T-cell (primary cell): ENCODE data around the gene MUC4. TPM values are rescaled to one million over a fixed set of nuclear protein-coding genes. Genes with fewer than 3 reads are reported as not detected.
A peak's percentile ranks its signal among the peaks of the same experiment; 100 is the strongest.
"Not testable (repeated sequence)": the region's sequence is repeated elsewhere in the genome, so short reads cannot be mapped to it uniquely, and the experiment has no call there.

Source experiments
- ATAC-seq, 4 experiments: fragments of 200-7000 bp in 3 of 4; fragments of 150-1000 bp in 1 of 4; cut with Tn5 transposase; replicated peaks in 1 of 4; 1 replicate in 3 of 4; 2 replicates in 1 of 4; pipeline ENCODE4 v1.10.0; 2021; ENCODE audit warnings: moderate library complexity in 3 of 4, mild to moderate bottlenecking in 2 of 4, moderate number of reproducible peaks in 1 of 4
- CTCF ChIA-PET, 2 donors: fragments of 300-600 bp; sonication (Branson Sonifier 250); formaldehyde crosslinking; loops; one replicate each; lab custom pipeline; 2022; ENCODE audit warnings: antibody characterized with exemption in 2 of 2; lab: Charles Lee
- POLR2A ChIA-PET, 2 donors: fragments of 300-600 bp; sonication (Branson Sonifier 250); formaldehyde crosslinking; loops; one replicate each; lab custom pipeline; 2022; ENCODE audit warnings: antibody characterized with exemption in 2 of 2; lab: Charles Lee
- DNase-seq, 35 experiments: peaks; one replicate each; pipeline versions ENCODE4 v3.0.0 to v3.0.0-alpha.2; 2013 to 2023
- H3K27ac ChIP-seq: one replicate; pipeline ENCODE4 v1.5.1; 2013; ENCODE audit warnings: low read length
- H3K27me3 ChIP-seq, 2 experiments: replicated peaks in 1 of 2; 1 replicate in 1 of 2; 2 replicates in 1 of 2; pipeline versions ENCODE4 v1.6.1 to v1.7.0; 2013; ENCODE audit warnings: low read length in 1 of 2, mixed read lengths in 1 of 2; ENCODE audit not compliant: control insufficient read depth in 2 of 2, insufficient read depth in 2 of 2; ENCODE audit errors: extremely low read depth in 1 of 2
- H3K36me3 ChIP-seq, 2 donors: 1 replicate in 1 of 2; 2 replicates in 1 of 2; pipeline versions ENCODE4 v1.6.1 to v1.7.0; 2013; ENCODE audit warnings: low read length in 1 of 2; ENCODE audit not compliant: control insufficient read depth in 2 of 2, insufficient read depth in 1 of 2; ENCODE audit errors: extremely low read depth in 1 of 2
- H3K4me1 ChIP-seq, 2 experiments: 1 replicate in 1 of 2; 2 replicates in 1 of 2; pipeline versions ENCODE4 v1.6.1 to v1.7.0; 2013; ENCODE audit warnings: low read length in 2 of 2, mixed read lengths in 1 of 2; ENCODE audit not compliant: insufficient read depth in 2 of 2, control insufficient read depth in 1 of 2; ENCODE audit errors: extremely low read depth in 1 of 2
- H3K4me3 ChIP-seq, 2 donors: 1 replicate in 1 of 2; 2 replicates in 1 of 2; pipeline versions ENCODE4 v1.5.1 to v1.7.0; 2013; ENCODE audit warnings: mild to moderate bottlenecking in 2 of 2, low read length in 1 of 2, moderate library complexity in 1 of 2; ENCODE audit not compliant: control insufficient read depth in 1 of 2; ENCODE audit errors: extremely low read depth in 1 of 2
- H3K9me3 ChIP-seq: 2 replicates; pipeline ENCODE4 v1.7.0; 2013
- H3K27ac Mint-ChIP-seq, 2 donors: one replicate each; pipeline ENCODE4 v1.8.0; 2020 to 2021; ENCODE audit warnings: mild to moderate bottlenecking in 2 of 2, mixed read lengths in 2 of 2
- H3K27me3 Mint-ChIP-seq, 2 donors: one replicate each; pipeline ENCODE4 v1.8.0; 2021 to 2022; ENCODE audit warnings: mixed read lengths in 2 of 2
- H3K36me3 Mint-ChIP-seq: one replicate; pipeline ENCODE4 v1.8.0; 2021; ENCODE audit warnings: mixed read lengths
- H3K4me1 Mint-ChIP-seq, 3 donors: one replicate each; pipeline ENCODE4 v1.8.0; 2020 to 2022; ENCODE audit warnings: mixed read lengths in 3 of 3, mild to moderate bottlenecking in 1 of 3
- H3K4me3 Mint-ChIP-seq, 3 donors: one replicate each; pipeline ENCODE4 v1.8.0; 2020 to 2022; ENCODE audit warnings: mild to moderate bottlenecking in 3 of 3, mixed read lengths in 3 of 3, moderate library complexity in 3 of 3
- H3K9me3 Mint-ChIP-seq, 3 donors: one replicate each; pipeline ENCODE4 v1.8.0; 2020 to 2022; ENCODE audit warnings: mixed read lengths in 3 of 3
- WGBS: methylation state at CpG from one replicate; pipeline ENCODE4 v1.1.5; 2013; ENCODE audit warnings: missing lambda C conversion rate; ENCODE audit not compliant: insufficient coverage; 5-methylcytosine and 5-hydroxymethylcytosine counted together
- total RNA-seq, 35 experiments: library from RNA in 6 of 35; stranded (reverse) in 6 of 35; fragments of 120-200 nt in 1 of 35; gene quantifications; one replicate each; pipeline versions ENCODE4 v1.2.1 to v1.2.4 and lab custom pipeline; 2013 to 2026

MUC4 gene
- total RNA-seq, 5 donors from 2014 or later (not counting 1 experiment from before 2014, with no cell fraction given), result 0.03 to 0.16 (median 0.05) TPM; not detected in 1

DNA sequence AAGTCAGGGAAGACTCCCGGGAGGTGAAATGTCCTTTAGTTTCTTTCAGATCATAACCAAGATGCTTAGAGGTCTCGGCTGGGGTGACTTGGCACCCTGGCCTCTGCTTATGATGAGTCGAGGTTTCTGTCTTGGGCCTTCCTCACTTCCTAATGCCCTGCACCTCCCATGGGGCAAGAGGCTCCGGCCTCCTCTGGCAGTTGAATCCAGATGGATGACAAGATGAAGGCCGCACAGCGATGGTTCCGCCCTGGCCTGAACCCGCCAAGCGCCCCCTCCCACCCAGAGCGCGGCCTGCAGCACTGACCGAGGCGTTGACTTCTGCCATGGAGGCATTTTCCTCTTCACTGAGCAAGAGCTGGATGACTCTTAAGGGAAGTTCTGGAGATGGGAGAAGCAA, 59.7 kb downstream of the MUC4 start:
- H3K4me3 Mint-ChIP-seq, result no peak overlapping the region
- no peak overlapping the region for H3K4me3 ChIP-seq
- no peak for DNase-seq
- H3K27me3 ChIP-seq, result peaks cover 0 to 35% of the 10 kb centered on the region in 2 experiments
- H3K4me1 ChIP-seq, result peaks cover 0 to 18% of the 10 kb centered on the region in 2 experiments
- H3K36me3 Mint-ChIP-seq, result no peaks in the 10 kb centered on the region
- no peak overlapping the region for H3K27ac ChIP-seq
- ChIA-PET CTCF (no interaction called here), POLR2A (no interaction called here)
- no peaks in the 10 kb centered on the region for H3K9me3 ChIP-seq
- H3K4me1 Mint-ChIP-seq, result peaks cover 10 to 12% (median 10%) of the 10 kb centered on the region in 3 donors
- peaks cover 2 to 8% of the 10 kb centered on the region in 2 donors for H3K27me3 Mint-ChIP-seq
- no peak for ATAC-seq
- H3K9me3 Mint-ChIP-seq, result no peaks in the 10 kb centered on the region
- no peak overlapping the region for H3K27ac Mint-ChIP-seq
- H3K36me3 ChIP-seq, result no peaks in the 10 kb centered on the region
- 93% methylated on average over 6 of the region's 13 CpGs for WGBS

DNA sequence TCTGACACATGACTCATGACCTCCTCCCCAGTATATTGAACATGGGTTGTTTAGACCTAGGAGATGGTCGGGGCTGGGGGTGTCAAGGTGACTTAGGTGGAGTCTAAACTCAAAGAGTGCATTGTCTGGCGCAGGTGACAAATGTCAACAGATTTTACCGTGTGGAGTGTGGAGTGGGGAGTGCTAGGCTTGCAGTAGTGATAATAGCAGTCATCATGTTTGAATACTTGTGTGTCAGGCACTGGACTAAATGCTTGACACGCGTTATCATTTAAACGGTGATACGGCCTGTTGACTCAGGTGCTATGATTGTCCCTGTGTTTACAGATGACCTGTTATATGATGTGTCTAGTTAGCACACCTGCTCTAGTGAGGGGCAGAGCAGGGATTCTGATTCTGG, 60.2 kb downstream of the MUC4 start:
- POLR2A ChIA-PET, result no interaction called here

GRCh38 chr3:195750797-195751520, 60.8 kb downstream of the MUC4 start:
- POLR2A ChIA-PET, result no interaction called here
- Histone ChIP-seq H3K27ac (no peak overlapping the region), H3K4me3 (no peak overlapping the region), H3K36me3 (no peaks in the 10 kb centered on the region), H3K4me1 (peaks cover 0 to 18% of the 10 kb centered on the region in 2 experiments), H3K9me3 (no peaks in the 10 kb centered on the region), H3K27me3 (peaks cover 0 to 38% of the 10 kb centered on the region in 2 experiments)
- Mint-ChIP-seq H3K9me3 (no peaks in the 10 kb centered on the region), H3K27ac (no peak overlapping the region), H3K4me3 (no peak overlapping the region), H3K4me1 (peaks cover 5 to 14% (median 13%) of the 10 kb centered on the region in 3 donors), H3K27me3 (peaks cover 0 to 5% of the 10 kb centered on the region in 2 donors), H3K36me3 (no peaks in the 10 kb centered on the region)
- ATAC-seq (no peak), DNase-seq (no peak)
- 98% methylated on average over 11 of the region's 30 CpGs for WGBS
- CTCF ChIA-PET, result interaction anchor here in 1 of 2 donors (0.5 kb wide), 1 partner anchor 476 kb away, joined by 5 read pairs; no protein-coding TSS in a partner anchor

More for the DNA sequence above, 60.2 kb downstream of the MUC4 start:
- H3K27me3 ChIP-seq, result peaks cover 0 to 34% of the 10 kb centered on the region in 2 experiments
- no peak for ATAC-seq
- no peak overlapping the region for H3K4me3 ChIP-seq
- H3K27ac ChIP-seq, result no peak overlapping the region
- WGBS, result 83% methylated on average over 7 of the region's 7 CpGs
- CTCF ChIA-PET, result no interaction called here
- Mint-ChIP-seq H3K4me1 (peaks cover 7 to 14% (median 13%) of the 10 kb centered on the region in 3 donors), H3K4me3 (no peak overlapping the region), H3K27ac (no peak overlapping the region), H3K9me3 (no peaks in the 10 kb centered on the region), H3K27me3 (peaks cover 0 to 7% of the 10 kb centered on the region in 2 donors), H3K36me3 (no peaks in the 10 kb centered on the region)
- peaks cover 0 to 18% of the 10 kb centered on the region in 2 experiments for H3K4me1 ChIP-seq
- H3K36me3 ChIP-seq, result no peaks in the 10 kb centered on the region
- H3K9me3 ChIP-seq, result no peaks in the 10 kb centered on the region
- DNase-seq, result no peak

DNA sequence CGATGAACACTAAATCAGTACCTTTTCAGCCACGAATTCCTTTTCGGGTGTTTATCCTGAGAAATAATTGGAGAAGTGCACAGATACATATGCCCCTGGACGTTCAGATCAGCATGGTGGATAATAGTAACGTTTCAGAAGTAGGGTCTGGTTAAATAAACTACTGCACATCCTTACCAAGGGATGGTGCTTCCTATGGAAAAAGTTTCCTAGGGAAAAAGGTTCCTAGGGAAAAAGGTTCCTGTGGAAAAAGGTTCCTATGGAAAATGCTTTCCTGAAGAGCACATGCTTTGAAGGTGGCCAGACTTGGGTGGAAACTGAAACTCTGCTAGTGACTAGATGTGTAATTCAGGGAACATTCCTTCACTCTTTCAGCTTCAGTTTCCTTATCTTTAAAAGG, 62.6 kb downstream of the MUC4 start:
- H3K9me3 Mint-ChIP-seq, H3K27me3 Mint-ChIP-seq, H3K9me3 ChIP-seq, H3K27ac ChIP-seq, ATAC-seq, DNase-seq, H3K27ac Mint-ChIP-seq, H3K36me3 Mint-ChIP-seq, POLR2A ChIA-PET, H3K4me3 ChIP-seq, H3K36me3 ChIP-seq, CTCF ChIA-PET: not testable (repeated sequence)
- Histone ChIP-seq H3K27me3 (peaks cover 0 to 32% of the 10 kb centered on the region in 2 experiments), H3K4me1 (peaks cover 0 to 18% of the 10 kb centered on the region in 2 experiments)
- peaks cover 5 to 14% (median 13%) of the 10 kb centered on the region in 3 donors for H3K4me1 Mint-ChIP-seq
- peak overlapping the region in 1 of 3 donors; percentile 25 for H3K4me3 Mint-ChIP-seq
- 100% methylated on average over 1 of the region's 5 CpGs for WGBS

DNA sequence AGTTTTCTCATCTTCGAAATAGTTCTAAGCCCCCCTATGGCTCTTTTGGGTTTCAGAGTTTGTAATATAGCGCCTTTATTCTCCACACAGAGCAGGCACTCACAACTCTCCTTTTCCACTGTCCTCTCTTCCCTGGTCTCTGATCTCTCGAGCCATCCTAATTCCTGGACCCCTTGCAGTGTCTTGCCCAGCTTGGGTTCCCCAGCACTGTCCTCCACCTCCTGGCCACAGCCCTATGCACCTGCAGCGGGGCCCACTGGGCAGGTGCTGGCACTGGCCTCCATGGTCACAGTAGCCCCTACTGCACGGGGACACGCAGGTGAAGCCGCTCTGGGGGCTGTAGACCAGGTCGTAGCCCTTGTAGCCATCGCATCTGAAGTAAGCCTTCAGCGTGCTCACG, 63.1 kb downstream of the MUC4 start:
- H3K4me1 ChIP-seq, result peaks cover 0 to 18% of the 10 kb centered on the region in 2 experiments
- 97% methylated on average over 11 of the region's 11 CpGs for WGBS
- CTCF ChIA-PET, result no interaction called here
- Mint-ChIP-seq H3K27me3 (peaks cover 0 to 5% of the 10 kb centered on the region in 2 donors), H3K4me1 (peaks cover 5 to 14% (median 13%) of the 10 kb centered on the region in 3 donors), H3K36me3 (no peaks in the 10 kb centered on the region), H3K9me3 (no peaks in the 10 kb centered on the region), H3K27ac (no peak overlapping the region), H3K4me3 (peak overlapping the region in 1 of 3 donors; percentile 25)
- no peaks in the 10 kb centered on the region for H3K36me3 ChIP-seq
- no peak overlapping the region for H3K27ac ChIP-seq
- ATAC-seq, result no peak
- H3K27me3 ChIP-seq, result peaks cover 0 to 29% of the 10 kb centered on the region in 2 experiments
- H3K9me3 ChIP-seq, result no peaks in the 10 kb centered on the region
- POLR2A ChIA-PET, result no interaction called here
- DNase-seq, result no peak
- no peak overlapping the region for H3K4me3 ChIP-seq

DNA sequence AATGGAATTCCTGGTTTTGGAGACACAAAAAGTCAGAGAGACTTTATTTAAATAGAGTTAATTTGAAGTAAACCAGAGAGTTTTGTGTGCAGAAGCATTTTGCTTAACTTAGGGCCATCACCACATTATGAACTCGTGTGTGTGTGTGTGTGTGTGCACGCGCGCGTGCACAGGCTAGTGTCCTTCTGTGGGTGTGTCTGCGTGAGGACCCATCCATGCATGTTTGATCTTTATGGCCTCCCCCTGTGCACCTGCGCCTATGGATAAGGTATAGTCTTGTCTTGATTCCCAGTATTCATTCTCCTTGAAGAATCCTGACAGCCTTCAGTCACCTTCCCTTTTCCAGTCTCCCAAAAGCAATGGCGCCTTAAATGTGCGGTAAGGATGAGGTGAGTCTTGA, 65.0 kb downstream of the MUC4 start:
- ChIA-PET CTCF (no interaction called here), POLR2A (no interaction called here)
- H3K9me3 ChIP-seq, result no peaks in the 10 kb centered on the region
- Mint-ChIP-seq H3K4me1 (peaks cover 5 to 14% (median 11%) of the 10 kb centered on the region in 3 donors), H3K36me3 (no peaks in the 10 kb centered on the region), H3K27me3 (peaks cover 0 to 6% of the 10 kb centered on the region in 2 donors), H3K9me3 (no peaks in the 10 kb centered on the region), H3K27ac (peak overlapping the region; percentile 39), H3K4me3 (no peak overlapping the region)
- H3K4me3 ChIP-seq, result no peak overlapping the region
- no peak for ATAC-seq
- no peak for DNase-seq
- H3K27me3 ChIP-seq, result peaks cover 0 to 21% of the 10 kb centered on the region in 2 experiments
- no peak overlapping the region for H3K27ac ChIP-seq
- peaks cover 0 to 12% of the 10 kb centered on the region in 2 experiments for H3K4me1 ChIP-seq
- 94% methylated on average over 8 of the region's 9 CpGs for WGBS
- no peaks in the 10 kb centered on the region for H3K36me3 ChIP-seq
